HG03439 (cell line): ENCODE measurements around the gene MAST3.
"Not testable (repeated sequence)": the region's sequence is repeated elsewhere in the genome, so short reads cannot be mapped to it uniquely, and the experiment has no call there.

Experiments used
- ATAC-seq: cut with Tn5 transposase; IDR thresholded peaks from one replicate; pipeline ENCODE4 v1.9.1; 2021; ENCODE audit warnings: mild to moderate bottlenecking, moderate library complexity; ENCODE audit not compliant: unreplicated experiment

MAST3 gene

DNA sequence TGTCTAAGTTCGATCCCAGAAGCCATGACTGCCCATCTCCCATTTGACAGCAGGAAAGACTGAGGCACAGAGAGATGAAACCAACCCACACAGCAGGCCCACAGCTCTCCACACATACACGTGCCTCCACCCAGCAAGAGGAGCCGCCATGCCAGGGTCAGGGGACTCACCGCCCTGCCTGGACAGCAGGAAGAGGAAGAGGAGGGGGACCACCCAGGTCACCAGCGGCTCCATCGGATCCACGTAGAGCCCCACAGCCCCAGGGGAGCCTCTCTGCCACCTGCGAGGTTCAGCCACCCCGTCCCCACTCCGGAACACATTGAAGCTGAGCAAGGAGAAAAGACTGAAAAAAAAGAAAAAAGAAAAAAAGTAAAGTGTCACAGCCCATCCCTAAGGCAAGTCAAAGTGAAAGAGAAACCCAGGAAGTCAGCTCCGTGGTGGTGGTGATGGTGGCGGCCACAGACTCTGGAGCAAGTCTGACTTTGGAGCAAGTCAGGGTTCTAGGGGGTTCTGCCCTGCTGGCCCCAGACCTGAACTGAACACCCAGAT, 10.9 kb upstream of the MAST3 start, which contains the start of gene IL12RB1:
TSS of gene IL12RB1 (minus strand) at position 345 of the 549 bp plus-strand sequence. CDS start at position 234, 111 bp downstream.
- no peak for ATAC-seq

DNA sequence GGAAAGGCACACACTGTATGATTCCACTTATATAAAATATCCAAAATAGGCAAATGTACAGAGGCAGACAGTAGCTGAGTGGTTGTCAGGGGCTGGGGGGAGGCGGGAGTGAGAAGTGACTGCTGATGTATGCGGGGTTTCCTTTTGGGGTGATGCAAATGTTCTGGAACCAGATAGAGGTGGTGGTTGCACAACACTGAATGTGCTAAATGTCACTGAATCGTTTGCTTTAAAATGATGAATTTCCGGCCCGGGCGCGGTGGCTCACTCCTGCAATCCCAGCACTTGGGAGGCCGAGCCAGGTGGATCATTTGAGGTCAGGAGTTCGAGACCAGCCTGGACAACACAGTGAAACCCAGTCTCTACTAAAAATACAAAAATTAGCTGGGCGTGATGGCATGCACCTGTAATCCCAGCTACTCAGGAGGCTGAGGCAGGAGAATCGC, 8.5 kb upstream of the MAST3 start:
- not testable (repeated sequence) for ATAC-seq

DNA sequence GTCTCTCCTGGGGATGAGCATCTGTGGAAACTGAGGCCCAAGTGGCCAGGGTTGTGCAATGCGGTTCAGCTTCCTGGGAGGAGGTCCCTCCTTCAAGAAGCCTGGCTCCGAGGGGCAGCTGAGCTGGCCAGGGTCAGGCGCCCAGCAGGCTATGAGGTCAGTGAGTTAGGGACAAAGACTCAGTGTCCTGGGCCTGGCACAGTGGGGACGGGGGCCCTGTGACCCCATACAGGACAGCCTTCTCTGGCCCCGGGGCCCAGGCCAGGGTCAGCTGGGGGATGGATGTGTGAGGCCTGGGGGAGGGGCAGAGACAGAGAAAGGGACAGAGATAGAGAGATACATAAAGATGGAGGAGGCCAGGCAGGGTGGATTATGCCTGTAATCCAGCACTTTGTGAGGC, 7.9 kb upstream of the MAST3 start:
- ATAC-seq: no peak

DNA sequence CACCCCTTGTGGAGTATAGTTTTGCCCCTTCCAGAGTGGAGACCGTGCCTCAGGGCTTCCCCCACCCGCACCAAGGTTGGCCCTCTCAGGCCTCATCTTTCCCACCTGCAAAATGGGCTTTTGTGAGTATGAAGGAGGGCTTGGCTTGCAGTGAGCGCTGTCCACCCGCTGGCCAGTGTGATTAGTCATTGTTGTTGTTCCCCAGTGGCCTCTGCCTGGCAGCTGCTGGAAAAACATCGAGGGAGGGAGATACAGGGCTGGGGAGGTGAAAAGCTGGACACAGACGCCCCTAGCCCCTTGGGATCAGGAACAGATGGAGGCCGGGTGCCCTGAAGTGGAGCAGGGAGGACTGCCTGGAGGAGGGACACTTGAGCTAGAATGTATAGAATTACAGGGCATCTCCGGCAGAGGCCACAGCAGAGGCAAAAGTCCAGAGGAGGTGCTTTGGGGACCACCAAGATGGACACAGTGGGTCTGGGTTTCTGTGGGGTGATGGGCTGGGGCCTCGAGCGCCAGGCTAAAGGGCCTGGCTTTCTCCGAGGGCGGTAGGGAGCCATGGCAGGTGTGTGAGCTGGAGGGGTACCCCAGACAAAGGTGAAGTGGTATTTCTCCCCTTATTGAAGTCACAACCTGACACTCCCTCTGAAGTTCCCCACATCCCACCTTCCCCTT, 6.9 kb upstream of the MAST3 start:
- ATAC-seq: no peak

DNA sequence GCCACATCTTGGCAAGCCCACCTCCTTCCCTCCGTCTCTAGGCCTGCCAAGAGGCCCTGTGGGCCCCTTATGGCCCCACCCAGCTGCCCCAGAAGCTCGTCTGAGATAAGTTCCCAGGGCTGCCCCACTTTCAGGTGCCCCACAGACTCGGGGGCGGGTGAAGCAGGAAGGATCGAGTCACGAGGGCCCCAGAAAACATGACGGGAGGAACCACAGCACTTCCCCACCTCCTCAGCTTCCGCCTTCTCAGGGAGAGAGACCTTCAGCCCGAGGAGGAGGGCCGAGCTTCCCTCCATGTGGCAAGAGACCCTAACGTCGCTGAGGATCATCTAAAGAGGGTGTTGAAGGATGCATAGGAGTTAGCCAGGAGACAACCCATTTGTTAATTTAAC, 6.4 kb upstream of the MAST3 start:
- ATAC-seq: no peak

DNA sequence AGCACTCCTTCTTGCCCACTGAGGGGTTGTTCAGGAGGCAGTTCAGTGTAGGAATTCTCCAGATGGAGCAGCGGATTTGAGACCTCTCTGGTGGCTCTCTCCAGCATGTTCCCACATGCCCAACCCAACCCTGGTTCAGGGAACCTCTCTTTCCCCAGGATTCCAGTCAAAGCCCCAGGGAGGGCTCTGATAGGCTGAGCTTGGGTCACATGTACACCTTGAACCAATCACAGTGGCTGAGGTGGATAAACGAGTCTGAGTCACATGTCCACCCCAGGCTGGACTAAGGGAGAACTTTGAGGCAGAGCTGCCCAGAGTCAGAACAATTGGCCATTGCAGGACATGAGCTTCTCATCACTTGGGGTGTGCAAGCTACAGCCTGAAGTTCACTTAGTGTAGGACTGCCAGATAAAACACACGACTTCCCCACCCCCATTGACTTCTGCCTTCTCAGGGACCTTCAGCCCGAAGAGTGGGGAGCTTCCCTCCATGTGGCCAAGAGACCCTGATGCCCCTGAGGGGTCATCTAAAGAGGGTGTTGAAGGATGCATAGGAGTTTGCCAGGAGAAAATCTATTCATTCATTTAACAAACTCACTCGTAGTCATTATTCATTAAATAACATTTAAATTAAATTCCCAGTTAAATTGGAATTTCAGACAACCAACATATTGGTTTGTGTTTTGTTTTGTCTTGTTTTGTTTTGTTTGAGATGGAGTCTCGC, 4.0 kb upstream of the MAST3 start:
- ATAC-seq: no peak

DNA sequence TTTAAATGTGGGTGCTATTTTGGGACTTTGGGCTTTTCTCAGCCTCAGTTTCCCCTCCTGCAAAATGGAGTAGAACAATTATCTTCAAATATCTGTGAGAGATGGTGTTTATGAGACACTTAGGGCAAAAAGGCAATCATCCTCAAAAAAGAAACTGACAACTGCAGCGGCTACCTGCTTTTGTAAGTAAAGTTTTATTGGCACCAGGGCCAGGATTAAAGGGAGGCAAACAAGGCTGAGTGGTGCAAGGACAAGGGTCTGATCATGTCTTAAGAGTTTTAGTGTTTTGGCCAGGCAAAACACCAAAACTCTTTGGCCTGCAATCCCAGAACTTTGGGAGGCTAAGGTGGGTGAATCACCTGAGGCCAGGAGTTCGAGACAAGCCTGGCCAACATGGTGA, 1.3 kb upstream of the MAST3 start:
- ATAC-seq: no peak

DNA sequence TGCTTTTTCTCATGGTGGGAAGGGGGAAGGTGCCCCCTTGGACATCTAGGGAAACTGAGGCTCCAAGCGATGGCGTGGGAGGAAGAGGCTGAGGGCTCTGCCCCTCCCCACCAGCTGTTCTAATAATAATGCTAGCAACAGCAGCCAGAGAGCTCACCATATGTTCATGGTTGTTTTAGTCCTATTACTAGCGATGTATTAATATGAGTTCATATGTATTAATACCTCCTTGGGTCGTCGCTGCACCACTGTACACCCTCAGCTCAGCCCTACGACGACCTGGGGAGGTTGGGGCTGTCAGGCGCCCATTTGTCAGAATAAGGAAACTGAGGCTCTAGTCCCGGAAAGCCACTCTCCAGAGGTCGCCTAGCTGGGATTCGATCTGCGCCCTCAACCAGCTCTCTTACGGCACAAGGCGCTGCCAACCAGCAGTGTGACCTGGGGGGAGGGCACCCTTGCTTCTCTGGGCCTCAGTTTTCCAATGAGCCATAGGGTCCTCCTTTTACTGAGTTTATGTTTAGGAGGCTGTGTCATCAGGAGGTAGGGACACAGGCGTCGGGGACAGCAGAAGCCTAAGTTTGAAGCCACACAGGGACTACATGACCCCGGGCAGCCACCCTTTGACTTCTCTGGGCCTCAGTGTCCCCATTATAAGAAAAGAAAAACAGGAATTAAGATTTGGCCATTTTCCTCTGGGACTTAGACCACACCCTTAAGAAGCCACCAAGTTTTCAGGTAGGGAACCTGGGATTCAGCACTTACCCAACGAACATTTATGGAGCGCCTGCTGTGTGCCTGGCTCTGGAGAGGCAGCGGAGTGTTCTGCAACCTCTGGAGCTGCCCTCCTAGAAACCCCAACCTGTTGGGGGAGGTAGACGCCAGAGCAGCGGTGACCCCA, 664 bp downstream of the MAST3 start:
- peak; percentile 11 for ATAC-seq

DNA sequence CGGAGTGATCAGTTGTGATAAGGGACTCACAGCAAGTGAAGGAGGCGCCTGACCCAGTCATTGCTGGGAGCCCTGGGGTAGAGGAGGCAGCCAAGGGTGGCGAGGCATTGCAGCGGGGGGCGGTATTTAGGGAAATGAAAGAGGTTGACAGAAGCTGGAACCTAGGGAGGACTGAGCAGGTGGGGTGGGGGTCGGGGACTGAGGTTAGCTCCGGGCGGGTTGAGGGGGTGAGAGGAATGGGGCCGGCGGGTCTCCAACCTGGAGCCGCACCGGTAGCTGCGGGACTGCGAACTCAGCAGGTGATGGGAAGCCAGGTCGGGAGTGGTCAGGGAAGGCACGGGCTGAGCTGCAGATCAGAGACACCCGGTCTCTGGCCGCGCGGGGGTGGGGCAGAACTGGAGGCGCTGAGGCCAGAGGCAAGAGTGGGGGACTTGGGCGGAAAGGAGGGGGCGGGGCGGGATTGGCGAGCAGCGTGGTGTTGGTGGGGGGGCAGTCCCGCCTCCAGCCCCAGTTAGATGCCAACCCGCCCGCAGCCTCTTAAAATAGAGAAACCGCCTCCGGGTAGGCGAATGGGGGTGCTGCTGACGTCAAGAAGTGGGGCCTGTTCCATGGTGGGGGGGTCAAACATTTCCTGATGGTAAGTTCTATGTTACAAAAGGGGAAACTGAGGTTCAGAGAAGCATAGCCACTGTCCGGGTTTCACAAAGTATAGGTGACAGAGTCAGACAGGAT, 1.5 kb downstream of the MAST3 start:
- no peak for ATAC-seq

DNA sequence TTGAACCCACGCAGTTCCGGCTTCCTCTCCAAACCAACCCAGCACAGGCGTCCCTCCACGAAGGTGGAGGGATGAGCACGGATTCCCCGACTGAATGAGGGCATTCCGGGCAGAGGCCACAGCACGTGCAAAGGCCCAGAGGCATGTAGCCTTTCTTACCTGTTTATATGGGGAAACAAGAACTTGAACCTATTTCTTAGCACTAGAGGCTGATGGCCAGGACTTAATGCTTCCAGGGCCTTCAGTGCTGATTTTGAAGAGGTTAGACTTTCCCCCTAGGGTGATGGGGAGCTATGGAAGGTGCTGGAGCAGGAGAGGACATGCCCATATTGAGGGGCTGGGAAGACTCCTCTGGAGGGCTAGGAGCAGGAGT, 2.0 kb downstream of the MAST3 start:
- ATAC-seq: no peak

DNA sequence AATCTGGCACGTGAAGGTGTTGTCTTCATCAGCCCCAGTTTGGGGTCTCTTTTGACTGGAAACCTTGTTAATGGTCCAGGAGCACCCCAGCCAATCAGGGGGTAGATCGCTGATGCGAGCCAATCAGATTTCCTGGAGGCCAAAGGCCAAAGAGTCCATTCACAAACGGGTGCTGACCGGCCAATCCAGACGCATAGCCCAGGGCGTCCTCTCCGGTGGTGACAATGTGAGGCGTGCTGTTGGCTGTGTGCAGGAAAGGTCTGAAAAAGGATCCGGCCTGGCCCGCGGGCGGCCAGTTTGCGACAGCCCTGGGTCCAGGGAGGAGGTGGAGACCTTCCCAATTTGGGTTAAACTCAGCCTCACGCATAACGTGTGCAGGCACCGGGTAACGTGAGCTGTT, 3.1 kb downstream of the MAST3 start:
- ATAC-seq: no peak

DNA sequence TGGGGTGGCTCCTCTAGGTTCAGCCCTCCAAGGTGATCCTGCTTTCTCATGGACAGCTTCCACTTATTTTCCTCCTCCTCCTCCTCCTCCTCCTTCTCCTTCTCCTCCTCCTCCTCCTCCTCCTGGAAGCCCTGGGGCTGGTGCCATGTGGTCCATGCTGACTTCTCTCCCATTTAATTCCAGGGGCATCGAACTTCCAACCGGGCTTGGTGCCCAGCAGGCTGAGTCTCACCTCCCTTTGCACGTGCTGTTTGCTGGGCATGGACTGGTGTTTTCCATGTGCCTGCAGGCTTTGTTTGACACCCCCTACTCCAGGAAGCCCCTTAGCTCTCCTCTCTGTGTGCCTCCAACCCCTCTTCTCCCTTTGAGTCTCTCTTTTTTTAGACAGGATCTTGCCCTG, 3.7 kb downstream of the MAST3 start:
- ATAC-seq: no peak

DNA sequence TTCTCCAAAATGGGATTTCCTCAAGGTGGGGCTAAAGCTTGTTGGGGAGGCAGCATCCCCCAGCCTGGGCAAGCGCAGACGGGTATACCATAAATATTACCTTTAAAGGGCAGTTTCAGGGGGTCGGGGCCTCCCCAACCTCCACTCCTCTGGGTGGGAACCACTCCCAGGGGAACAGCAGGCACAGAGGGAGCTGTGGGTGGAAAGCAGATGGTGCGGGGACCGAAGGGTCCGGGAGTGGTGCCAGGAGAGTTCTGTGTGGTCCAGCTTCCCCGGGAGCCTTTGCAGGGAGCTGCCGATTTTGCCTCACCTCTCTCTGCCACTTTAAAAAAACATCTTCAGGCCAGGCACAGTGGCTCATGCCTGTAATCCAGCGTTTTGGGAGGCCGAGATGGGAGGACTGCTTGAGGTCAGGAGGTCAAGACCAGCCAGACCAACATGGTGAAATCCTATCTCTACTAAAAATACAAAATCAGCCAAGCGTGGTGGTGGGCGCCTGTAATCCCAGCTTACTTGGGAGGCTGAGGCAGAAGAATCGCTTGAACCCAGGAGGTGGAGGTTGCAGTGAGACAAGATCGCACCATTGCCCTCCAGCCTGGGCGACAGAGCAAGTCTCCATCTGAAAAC, 5.5 kb downstream of the MAST3 start:
- ATAC-seq: no peak

DNA sequence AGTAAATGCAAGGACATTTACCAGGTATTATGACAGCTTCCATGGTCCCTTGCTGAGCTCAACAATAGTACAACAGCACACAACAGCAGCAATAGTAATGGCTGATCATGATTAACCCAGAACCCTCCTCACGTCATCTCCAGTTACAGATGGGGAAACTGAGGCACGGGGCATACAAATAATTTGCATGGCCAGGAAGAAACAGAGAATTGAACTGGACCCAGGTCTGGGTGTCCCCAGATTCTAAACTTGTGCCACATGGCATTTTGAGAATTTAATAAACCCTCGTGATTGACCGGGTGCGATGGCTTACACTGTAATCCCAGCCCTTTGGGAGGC, 7.2 kb downstream of the MAST3 start:
- no peak for ATAC-seq

DNA sequence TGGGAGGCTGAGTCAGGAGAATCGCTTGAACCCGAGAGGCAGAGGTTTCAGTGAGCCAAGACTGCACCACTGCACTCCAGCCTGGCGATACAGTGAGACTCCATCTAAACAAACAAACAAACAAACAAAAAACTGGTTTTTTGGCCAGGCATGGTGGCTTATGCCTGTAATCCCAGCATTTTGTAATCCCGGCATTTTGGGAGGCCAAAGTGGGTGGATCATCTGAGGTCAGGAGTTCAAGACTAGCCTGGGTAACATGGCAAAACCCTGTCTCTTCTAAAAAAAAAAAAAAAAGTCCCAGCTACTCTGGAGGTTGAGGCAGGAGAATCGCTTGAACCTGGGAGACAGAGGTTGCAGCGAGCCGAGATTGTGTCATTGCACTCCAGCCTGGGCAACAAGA, 7.7 kb downstream of the MAST3 start:
- ATAC-seq: not testable (repeated sequence)

DNA sequence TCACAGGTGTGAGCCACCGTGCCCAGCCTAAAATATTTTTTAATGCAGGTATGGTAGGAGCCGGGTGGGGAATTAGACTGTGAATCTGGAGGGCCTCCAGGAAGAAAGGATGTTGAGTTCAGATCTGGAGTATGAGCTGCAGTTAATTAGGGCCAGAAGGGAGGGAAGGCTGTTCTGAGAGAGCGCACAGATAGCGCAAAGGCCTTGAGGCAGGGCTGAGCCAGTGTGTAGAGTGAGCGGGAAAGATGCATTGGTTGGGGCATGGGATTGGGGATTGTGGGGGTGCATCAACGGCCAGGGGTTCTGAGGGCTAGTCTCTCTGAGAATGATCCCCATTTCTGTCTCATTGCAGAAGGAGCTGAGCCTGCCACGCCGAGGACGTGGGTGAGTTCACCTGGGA, 9.7 kb downstream of the MAST3 start:
- ATAC-seq: no peak

DNA sequence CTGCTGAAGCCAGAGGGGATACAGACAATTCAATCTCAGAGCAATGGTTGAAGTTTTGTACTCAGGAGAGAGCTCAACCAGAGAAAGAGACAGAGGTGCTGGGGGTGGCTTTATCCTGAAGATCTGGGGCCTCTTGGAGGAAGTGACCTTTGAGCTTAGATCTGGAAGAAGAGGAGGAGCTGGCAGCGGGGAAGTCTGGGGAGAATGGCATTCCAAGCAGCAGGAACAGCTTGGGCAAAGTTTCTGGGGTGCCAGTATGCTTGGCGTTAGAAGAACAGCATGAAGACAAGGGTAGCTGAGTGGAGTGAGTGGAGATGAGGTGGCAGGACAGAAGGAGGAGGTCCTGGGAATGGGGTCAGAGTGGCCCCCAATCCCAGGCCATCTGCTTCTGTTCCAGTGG, 11.3 kb downstream of the MAST3 start:
- ATAC-seq: no peak

DNA sequence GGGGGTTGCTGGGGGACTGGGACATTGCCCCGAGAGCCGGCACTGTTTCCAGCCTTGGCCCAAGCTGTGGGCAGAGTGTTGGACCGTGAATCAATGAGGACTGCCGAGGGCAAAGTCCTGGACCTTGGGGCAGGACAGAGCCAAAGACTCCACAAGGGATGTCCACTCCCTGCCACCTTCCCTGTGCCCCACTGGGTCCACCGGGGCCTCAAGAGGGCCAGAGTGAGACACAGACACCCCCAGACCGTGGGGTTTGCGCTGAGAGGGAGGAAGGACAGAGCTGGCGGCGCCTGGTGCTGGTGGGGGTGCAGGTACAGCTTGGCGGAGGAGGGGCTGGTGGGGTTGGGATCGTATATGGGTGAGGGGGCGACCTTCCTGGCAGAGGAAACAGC, 11.8 kb downstream of the MAST3 start:
- no peak for ATAC-seq

DNA sequence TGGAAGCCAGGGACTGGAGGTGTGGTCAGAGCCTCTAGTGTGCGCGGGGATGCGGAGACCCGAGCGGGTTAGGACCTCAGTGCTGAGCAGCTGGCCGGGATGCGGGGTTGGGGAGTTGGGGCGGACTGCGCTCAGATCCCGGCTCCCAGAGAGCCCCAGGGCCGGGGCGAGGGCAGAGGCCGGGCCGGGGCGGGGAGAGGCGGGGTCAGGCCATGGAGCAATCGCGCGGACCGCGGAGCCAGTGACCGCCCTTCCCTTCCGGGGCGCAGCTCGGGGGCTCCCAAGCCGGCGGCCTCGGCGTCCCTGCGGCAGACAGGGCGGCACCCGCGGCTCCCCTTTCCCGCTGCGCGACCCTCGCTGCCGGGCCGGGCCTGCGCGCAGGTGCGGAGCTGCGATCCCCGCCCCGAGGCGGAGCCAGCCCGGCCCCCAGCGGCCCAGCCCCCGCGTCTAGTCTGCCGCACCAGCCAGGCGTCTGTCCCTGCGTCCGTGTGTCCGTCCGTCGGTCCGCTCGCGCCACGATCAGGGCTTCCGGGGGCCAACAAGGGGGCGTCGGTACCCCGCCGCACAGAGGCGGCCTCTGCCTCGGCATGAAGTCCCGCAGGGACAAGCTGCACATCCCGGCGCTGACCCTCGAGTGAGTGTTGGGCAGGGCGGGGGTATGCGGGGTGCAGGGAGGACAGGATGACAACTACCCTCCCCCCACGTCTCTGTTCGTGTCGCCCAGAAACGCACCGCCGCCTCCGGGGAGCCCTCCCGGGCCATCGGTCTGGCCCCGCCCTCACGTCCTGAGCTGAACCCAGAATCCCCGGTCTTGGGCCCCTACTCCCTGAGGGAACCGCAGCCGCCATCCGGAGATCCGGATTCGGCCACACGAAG, 12.4 kb downstream of the MAST3 start:
- ATAC-seq: no peak
